ENCODE results near the gene KIDINS220.

KIDINS220 gene

GRCh38 chr2:8805278-8806210, 31.9 kb downstream of the KIDINS220 start:
- DNase-seq (ENCODE audit: low read depth) = no peak

- DNase-seq (ENCODE audit: low read depth) = no peak
These were observed 33.6 kb downstream of the KIDINS220 start for GRCh38 chr2:8803658-8804379.

GRCh38 chr2:8802741-8803140, 34.7 kb downstream of the KIDINS220 start:
- DNase-seq (ENCODE audit: low read depth) = no peak

- DNase-seq (ENCODE audit: low read depth) = no peak
These were observed 36.6 kb downstream of the KIDINS220 start for GRCh38 chr2:8800821-8801220.

GRCh38 chr2:8800218-8800617, 37.2 kb downstream of the KIDINS220 start:
- no peak for DNase-seq (ENCODE audit: low read depth)

GRCh38 chr2:8799004-8799403, 38.4 kb downstream of the KIDINS220 start:
- no peak for DNase-seq (ENCODE audit: low read depth)

GRCh38 chr2:8798393-8798792, 39.0 kb downstream of the KIDINS220 start:
- no peak for DNase-seq (ENCODE audit: low read depth)

GRCh38 chr2:8797682-8798081, 39.7 kb downstream of the KIDINS220 start:
- DNase-seq (ENCODE audit: low read depth) = no peak

GRCh38 chr2:8796878-8797550, 40.4 kb downstream of the KIDINS220 start:
- no peak for DNase-seq (ENCODE audit: low read depth)

GRCh38 chr2:8796315-8796848, 41.0 kb downstream of the KIDINS220 start:
- no peak for DNase-seq (ENCODE audit: low read depth)

- no peak for DNase-seq (ENCODE audit: low read depth)
These were observed 42.2 kb downstream of the KIDINS220 start for GRCh38 chr2:8794923-8795825.

GRCh38 chr2:8790739-8791162, 46.7 kb downstream of the KIDINS220 start:
- no peak for DNase-seq (ENCODE audit: low read depth)

- DNase-seq (ENCODE audit: low read depth) = no peak
These were observed 51.0 kb downstream of the KIDINS220 start for GRCh38 chr2:8786463-8786862.

- DNase-seq (ENCODE audit: low read depth) = no peak
These were observed 57.4 kb downstream of the KIDINS220 start for GRCh38 chr2:8779795-8780671.

- DNase-seq (ENCODE audit: low read depth) = no peak
These were observed 63.0 kb downstream of the KIDINS220 start for GRCh38 chr2:8774371-8774770.

GRCh38 chr2:8767324-8767723, 70.1 kb downstream of the KIDINS220 start:
- no peak for DNase-seq (ENCODE audit: low read depth)

GRCh38 chr2:8761529-8762164, 75.8 kb downstream of the KIDINS220 start:
- DNase-seq (ENCODE audit: low read depth) = no peak

GRCh38 chr2:8756716-8757115, 80.7 kb downstream of the KIDINS220 start:
- no peak for DNase-seq (ENCODE audit: low read depth)

GRCh38 chr2:8756230-8756629, 81.2 kb downstream of the KIDINS220 start:
- no peak for DNase-seq (ENCODE audit: low read depth)

Measured in activated T-helper 1 cell treated with Interleukin-2 at 50 U/mL for 16 hours (primary cell).